GM12878 (cell line): ENCODE measurements around the gene TCF25. TPM values are rescaled to one million over a fixed set of nuclear protein-coding genes. Genes with fewer than 3 reads are reported as not detected.

Source experiments
- ATAC-seq: fragments of 200-7000 bp; cut with Tn5 transposase; 3 replicates; pipeline ENCODE4 v1.9.1; 2020; ENCODE audit warnings: mild to moderate bottlenecking, moderate library complexity
- BruUV-seq: library from RNA; stranded (reverse); fragments of 400-500 nt; replicated peaks from 2 replicates; lab custom pipeline; 2021; lab: Mats Ljungman, UMichigan
- CTCF ChIA-PET: fragments of 300-600 bp; sonication (Branson Sonifier 250); formaldehyde crosslinking; extraction: SDS; loops from one replicate; lab custom pipeline; 2021; ENCODE audit warnings: inconsistent platforms; lab: Yijun Ruan, JAX
- POLR2A ChIA-PET: fragments of 350-600 bp; formaldehyde crosslinking; extraction: SDS; loops from one replicate; lab custom pipeline; 2021; ENCODE audit warnings: inconsistent platforms; lab: Charles Lee
- RAD21 ChIA-PET: fragments of 300-600 bp; sonication (Branson Sonifier 250); formaldehyde crosslinking; loops from one replicate; lab custom pipeline; 2023; ENCODE audit warnings: antibody characterized with exemption; ENCODE audit not compliant: unreplicated experiment; lab: Charles Lee
- SMC1A ChIA-PET: fragments of 300-600 bp; sonication (Branson Sonifier 250); formaldehyde crosslinking; loops from one replicate; lab custom pipeline; 2023; ENCODE audit not compliant: unreplicated experiment, uncharacterized antibody; lab: Charles Lee
- DNase-seq: peaks from one replicate; pipeline ENCODE4 v3.0.0-alpha.2; 2011; ENCODE audit warnings: low read depth, low spot score
- FAIRE-seq: peaks from 3 replicates; lab custom pipeline; 2011; peaks lifted over from hg19 to GRCh38; lab: Jason Lieb, UNC
- H2AFZ ChIP-seq: 2 replicates; pipeline ENCODE4 v1.6.0; 2011; ENCODE audit warnings: low read depth, low read length, control low read depth; ENCODE audit not compliant: control insufficient read depth
- H3K27ac ChIP-seq: 2 replicates; pipeline ENCODE4 v1.5.1; 2011; ENCODE audit warnings: control low read depth; ENCODE audit not compliant: control insufficient read depth, insufficient read depth
- H3K27me3 ChIP-seq, 2 experiments: replicated peaks in 1 of 2; 2 replicates each; pipeline versions ENCODE4 v1.6.0 to v1.6.1; 2011; ENCODE audit warnings: low read length in 1 of 2; ENCODE audit not compliant: control insufficient read depth in 2 of 2, insufficient read depth in 2 of 2
- H3K36me3 ChIP-seq, 2 experiments: 2 replicates each; pipeline ENCODE4 v1.5.1; 2011; ENCODE audit warnings: low read length in 1 of 2; ENCODE audit not compliant: control insufficient read depth in 2 of 2, insufficient read depth in 2 of 2
- H3K4me1 ChIP-seq: 2 replicates; pipeline ENCODE4 v1.6.1; 2011; ENCODE audit warnings: mild to moderate bottlenecking, low read length, moderate library complexity, mixed read lengths; ENCODE audit not compliant: control insufficient read depth, insufficient read depth
- H3K4me2 ChIP-seq: 2 replicates; pipeline ENCODE4 v1.6.0; 2011; ENCODE audit warnings: control low read depth; ENCODE audit not compliant: control insufficient read depth, insufficient read depth
- H3K4me3 ChIP-seq: fragments of 200-600 bp; sonication (generic); 2 replicates; pipeline ENCODE4 v1.5.1; 2016
- H3K79me2 ChIP-seq: 2 replicates; pipeline ENCODE4 v1.6.0; 2011; ENCODE audit warnings: low read length; ENCODE audit not compliant: control insufficient read depth, insufficient read depth
- H3K9ac ChIP-seq: 2 replicates; pipeline ENCODE4 v1.8.0; 2011; ENCODE audit warnings: low read length, control low read depth, mixed read lengths; ENCODE audit not compliant: control insufficient read depth, insufficient read depth
- H3K9me3 ChIP-seq: replicated peaks from 3 replicates; pipeline ENCODE4 v1.5.1; 2011; ENCODE audit warnings: mild to moderate bottlenecking, low read length; ENCODE audit not compliant: control insufficient read depth, insufficient read depth
- H4K20me1 ChIP-seq: 2 replicates; pipeline ENCODE4 v1.6.0; 2011; ENCODE audit not compliant: control insufficient read depth, insufficient read depth
- CEBPB ChIP-seq, 2 experiments: fragments of 150-350 bp in 1 of 2; IDR thresholded peaks; 2 replicates each; pipeline ENCODE4 v1.6.1; 2012 to 2014; ENCODE audit warnings: low read depth in 2 of 2, low read length in 2 of 2, borderline replicate concordance in 1 of 2, inconsistent platforms in 1 of 2
- EZH2 ChIP-seq: IDR thresholded peaks from 2 replicates; pipeline ENCODE4 v1.6.1; 2012; ENCODE audit warnings: low read depth, mild to moderate bottlenecking, control low read depth, inconsistent platforms, low read length, borderline replicate concordance; ENCODE audit not compliant: control insufficient read depth
- HSF1 ChIP-seq: fragments of 150-350 bp; IDR thresholded peaks from 2 replicates; pipeline ENCODE4 v1.6.1; 2014; ENCODE audit warnings: mild to moderate bottlenecking, low read depth, low read length
- POLR2A ChIP-seq: IDR thresholded peaks from 2 replicates; pipeline ENCODE4 v1.6.1; 2011; ENCODE audit warnings: low read depth, mild to moderate bottlenecking, low read length
- PRDM15 ChIP-seq: fragments of 450-650 bp; formaldehyde crosslinking; IDR thresholded peaks from 2 replicates; pipeline ENCODE4 v1.4.0; 2020; ENCODE audit warnings: mild to moderate bottlenecking, moderate library complexity
- RB1 ChIP-seq: fragments of 450-650 bp; formaldehyde crosslinking; IDR thresholded peaks from 2 replicates; pipeline ENCODE4 v1.6.1; 2017; ENCODE audit warnings: mild to moderate bottlenecking, borderline replicate concordance
- WGBS: methylation state at CpG from one replicate; pipeline ENCODE4 v1.1.6; 2016; ENCODE audit warnings: low lambda C conversion rate; ENCODE audit not compliant: insufficient replicate concordance, insufficient coverage; ENCODE audit errors: missing lambda C conversion rate; 5-methylcytosine and 5-hydroxymethylcytosine counted together
- in situ Hi-C: fragments of 300-500 bp; cut with MboI; formaldehyde crosslinking; loops from 9 replicates; pipeline ENCODE4 v1.14.3; 2018; ENCODE audit warnings: mixed read lengths
- intact Hi-C: fragments of 100-400 bp; cut with micrococcal nuclease; formaldehyde crosslinking; loops from one replicate; pipeline ENCODE4 v1.14.2; 2022; ENCODE audit not compliant: unreplicated experiment
- polyA plus RNA-seq, 11 experiments: library from polyadenylated mRNA; depleted of rRNA in 4 of 11; unstranded in 6 of 11; stranded (reverse) in 5 of 11; fragments of >200 nt; fragmentation: Nextera tagmentation in 4 of 11; fragmentation: Illumina TruSeq in 1 of 11; extraction: Ambion mirVana in 4 of 11; extraction: Trizol in 1 of 11; gene quantifications; 1 replicate in 1 of 11; 2 replicates in 10 of 11; pipeline versions ENCODE4 v1.2.1 to v1.2.3, GENCODE V29; 2011 to 2016; ENCODE audit warnings: inconsistent platforms in 2 of 11, missing spikeins in 2 of 11, low read depth in 1 of 11
- total RNA-seq, 4 experiments: library from RNA; depleted of rRNA in 3 of 4; stranded (reverse); fragments of >200 nt in 3 of 4; fragmentation: Illumina TruSeq in 1 of 4; extraction: Trizol in 1 of 4; gene quantifications; 2 replicates each; pipeline versions ENCODE4 v1.2.1 to v1.2.3, GENCODE V29; 2013 to 2021

Gene TCF25
- total and polyA plus RNA-seq, 10 of the 15 experiments (the other 5 are each of a cell fraction or from before 2014, with no cell fraction given) = 8.4 to 130 (median 89.4) TPM

- TF ChIP-seq RB1 (no peak), HSF1 (no peak), CEBPB (IDR thresholded peaks at IDR 0.05; ENCODE audit: borderline replicate concordance in 1 of 2, low read depth in 2 of 2, low read length in 2 of 2) (no peak), EZH2 (no peak)
Measured at GRCh38 chr16:89919535-89920406, 46.4 kb downstream of the TCF25 start (continued).

- POLR2A ChIA-PET = no interaction called here
- H3K36me3 ChIP-seq = no peaks in the 10 kb centered on the region
- H3K9ac ChIP-seq = no peak overlapping the region
- H3K4me2 ChIP-seq = no peak overlapping the region
- intact Hi-C loops = no loop called here
- H4K20me1 ChIP-seq = no peaks in the 10 kb centered on the region
- RAD21 ChIA-PET = no interaction called here
- CTCF ChIA-PET = interaction anchor here (3.1 kb wide), 1 partner anchor 11 kb away, joined by 15 read pairs; no protein-coding TSS in a partner anchor
- H3K27me3 ChIP-seq = peaks cover 14 to 16% of the 10 kb centered on the region in 2 experiments
- no peak overlapping the region for H3K27ac ChIP-seq
- H2AFZ ChIP-seq = no peak overlapping the region
- peaks cover 11% of the 10 kb centered on the region for H3K4me1 ChIP-seq
- 0 out of 2 replicates have a peak, but pooled peaks have one; percentile 1 for TF ChIP-seq POLR2A
- TF ChIP-seq PRDM15 (CRISPR knock-in tag) = no peak
- H3K79me2 ChIP-seq = no peaks in the 10 kb centered on the region
- no TSS peak for BruUV-seq
- FAIRE-seq (no peak), ATAC-seq (no peak), DNase-seq (no peak)
- WGBS = 17% methylated on average over 4 of the region's 6 CpGs
- no peak overlapping the region for H3K4me3 ChIP-seq
- SMC1A ChIA-PET = no interaction called here
- in situ Hi-C loops = no loop called here
- no peaks in the 10 kb centered on the region for H3K9me3 ChIP-seq
Measured at GRCh38 chr16:89920723-89921122, 47.3 kb downstream of the TCF25 start.
